HG02571 (cell line): ENCODE results near the gene DUSP15.

ENCODE experiments used
- ATAC-seq: cut with Tn5 transposase; IDR thresholded peaks from one replicate; pipeline ENCODE4 v1.9.1; 2021; ENCODE audit warnings: mild to moderate bottlenecking, moderate library complexity; ENCODE audit not compliant: unreplicated experiment

The DUSP15 gene

GRCh38 chr20:31861385-31862156 lies 8.8 kb downstream of the DUSP15 start:
- ATAC-seq, result no peak

GRCh38 chr20:31861135-31861384 lies 9.3 kb downstream of the DUSP15 start:
- no peak for ATAC-seq

DNA sequence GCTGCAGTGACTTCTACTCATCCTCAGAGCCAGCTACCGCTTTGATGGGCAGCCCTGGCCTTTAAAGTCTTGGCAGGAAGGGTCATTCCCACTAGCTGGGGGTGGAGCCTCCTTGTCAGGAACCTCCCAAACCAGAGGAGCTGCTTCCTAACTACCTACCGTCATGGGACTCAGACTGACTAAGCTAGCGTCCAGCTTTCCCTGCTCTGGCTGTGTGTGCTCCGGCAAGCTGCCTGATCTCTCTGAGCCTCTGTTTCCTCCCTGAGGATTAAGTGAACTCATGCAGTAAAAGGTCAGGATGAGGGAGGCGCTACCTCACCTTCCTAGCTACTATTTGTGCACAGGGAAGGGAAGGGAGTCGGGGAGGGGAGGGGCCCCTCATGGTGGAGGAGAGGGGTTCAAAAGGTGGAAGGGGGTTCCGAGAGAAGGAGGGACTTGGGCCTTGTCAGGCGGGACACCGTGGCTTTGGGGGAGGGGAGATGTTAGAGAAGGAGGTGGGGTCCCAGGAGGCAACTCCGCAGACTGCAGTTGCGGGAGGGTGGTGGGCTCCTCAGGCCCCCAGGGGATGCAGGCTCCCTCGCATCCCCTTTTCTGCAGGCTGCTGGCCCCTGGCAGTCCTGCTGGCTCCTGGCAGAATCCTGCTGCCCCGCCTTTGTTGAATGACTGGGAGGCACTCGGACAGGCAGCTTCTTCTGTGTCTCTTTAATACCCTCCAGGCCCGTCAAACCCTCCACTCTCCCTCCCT lies 9.8 kb downstream of the DUSP15 start:
- ATAC-seq, result no peak

DNA sequence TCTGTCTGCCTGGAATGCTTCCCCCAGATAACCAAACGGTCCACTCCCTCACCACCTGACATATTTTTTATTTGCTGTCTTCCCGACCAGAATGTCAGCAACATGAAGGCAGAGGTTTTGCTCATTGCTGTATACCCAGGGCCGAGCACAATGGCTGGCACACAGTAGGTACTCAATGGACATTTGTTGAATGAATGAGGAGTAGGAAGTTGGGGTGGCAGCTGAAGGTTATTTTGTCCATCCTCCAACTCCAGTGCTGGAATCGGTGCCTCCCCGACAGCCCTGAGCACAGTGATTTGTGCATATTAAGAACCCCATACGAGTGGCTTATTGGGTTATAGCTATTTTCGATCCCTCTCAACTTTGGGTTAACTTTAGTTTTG lies 10.3 kb downstream of the DUSP15 start:
- no peak for ATAC-seq

DNA sequence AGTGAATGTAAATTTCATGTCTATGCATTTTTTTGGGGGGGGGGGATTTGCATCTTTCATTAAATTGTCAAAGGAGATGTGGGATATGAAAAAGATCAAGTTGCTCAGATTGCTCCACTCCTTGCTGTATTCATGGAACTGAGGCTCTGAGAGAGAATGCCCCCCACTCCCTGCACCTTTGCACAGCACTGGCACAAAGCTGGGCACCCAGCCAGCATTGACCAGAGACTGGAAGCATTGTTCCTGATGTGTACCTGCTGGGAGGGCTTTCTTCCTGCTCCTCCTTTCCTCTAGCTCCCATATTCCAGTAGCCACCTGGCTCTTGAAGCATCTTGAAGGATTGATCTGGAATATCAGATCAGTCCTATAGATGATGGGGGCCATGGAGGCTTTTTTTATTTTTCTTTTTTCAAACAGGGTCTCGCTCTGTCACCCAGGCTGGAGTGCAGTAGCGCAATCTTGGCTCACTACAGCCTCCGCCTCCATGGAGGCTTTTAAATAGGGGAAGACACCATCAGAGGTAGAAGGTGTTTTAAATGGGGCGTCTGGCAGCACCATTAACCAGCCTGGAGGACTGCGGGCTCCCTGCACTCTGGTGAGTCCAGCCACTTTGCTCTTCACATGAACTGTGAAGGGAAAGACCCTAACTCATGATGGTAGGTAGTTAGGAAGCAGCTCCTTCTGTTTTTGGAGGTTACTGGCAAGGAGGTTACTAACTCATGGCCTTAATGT lies 10.9 kb downstream of the DUSP15 start:
- no peak for ATAC-seq

GRCh38 chr20:31858760-31859083 lies 11.6 kb downstream of the DUSP15 start:
- ATAC-seq, result no peak

- no peak for ATAC-seq
Measured at GRCh38 chr20:31857861-31858759, 12.2 kb downstream of the DUSP15 start.

DNA sequence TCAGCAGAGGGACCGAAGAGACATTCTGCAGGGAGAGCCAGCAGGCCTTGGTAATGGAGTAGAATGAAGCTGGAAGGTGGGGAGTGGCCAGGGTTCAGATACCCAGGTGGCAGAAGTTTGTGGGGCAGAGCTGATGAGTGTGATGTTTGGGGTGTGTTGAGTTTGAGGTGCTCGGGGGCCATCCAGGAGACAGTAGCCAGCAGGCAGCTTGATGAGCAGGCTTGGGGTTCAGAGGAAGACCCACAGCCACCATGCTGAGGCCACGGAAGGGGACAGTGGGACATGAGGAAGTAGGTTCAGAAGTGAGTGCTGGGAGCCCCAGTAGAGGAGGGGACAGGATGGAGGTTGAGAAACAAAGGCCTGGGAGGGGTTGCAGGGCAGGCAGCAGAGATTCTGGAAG lies 13.8 kb downstream of the DUSP15 start:
- ATAC-seq, result no peak

- no peak for ATAC-seq
Measured at GRCh38 chr20:31853481-31853880, 16.8 kb downstream of the DUSP15 start.

DNA sequence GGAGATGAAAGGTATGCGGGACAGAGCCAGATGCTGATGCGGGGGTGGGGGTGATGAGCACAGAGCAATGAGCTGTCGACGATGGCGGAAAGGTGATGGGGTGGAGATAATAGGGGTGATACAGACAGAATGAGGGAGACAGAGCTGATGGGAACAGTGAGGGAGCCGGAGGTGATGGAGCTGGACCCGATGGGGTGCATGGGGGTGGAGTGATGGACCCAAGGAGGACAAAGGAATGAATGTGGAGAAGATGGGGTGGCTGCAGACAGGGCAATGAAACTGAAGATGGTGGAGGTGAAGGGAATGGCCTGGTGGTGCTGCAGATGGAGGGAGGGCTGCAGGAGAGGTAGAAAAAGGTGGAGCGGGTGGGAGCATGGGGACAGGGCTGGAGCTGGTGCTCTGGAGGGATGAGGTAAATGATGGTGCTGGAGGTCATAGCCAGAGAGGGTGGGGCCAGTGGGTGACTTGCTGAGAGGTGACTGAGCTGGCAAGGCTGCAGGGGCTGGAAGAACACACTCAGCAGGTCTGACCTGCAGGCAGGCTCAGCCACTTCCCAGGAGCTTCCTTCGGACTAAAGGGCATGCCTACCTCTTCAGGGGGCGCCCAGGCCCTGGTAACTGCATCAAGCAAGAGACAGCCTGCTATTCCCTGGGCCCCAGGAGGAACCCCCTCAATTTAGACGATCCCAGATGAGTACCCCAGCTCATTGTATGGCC lies 18.9 kb downstream of the DUSP15 start:
- no peak for ATAC-seq

- ATAC-seq, result no peak
Measured at GRCh38 chr20:31849306-31849930, 20.9 kb downstream of the DUSP15 start.

- no peak for ATAC-seq
Measured at GRCh38 chr20:31848088-31848999, 22.0 kb downstream of the DUSP15 start.

- no peak for ATAC-seq
Measured at GRCh38 chr20:31846793-31847138, 23.6 kb downstream of the DUSP15 start.

GRCh38 chr20:31845300-31845863 lies 24.9 kb downstream of the DUSP15 start, which contains the start of gene FOXS1:
TSS of gene FOXS1 (minus strand) at chr20:31845604. CDS start at chr20:31845542, 62 bp downstream.
- ATAC-seq, result no peak

DNA sequence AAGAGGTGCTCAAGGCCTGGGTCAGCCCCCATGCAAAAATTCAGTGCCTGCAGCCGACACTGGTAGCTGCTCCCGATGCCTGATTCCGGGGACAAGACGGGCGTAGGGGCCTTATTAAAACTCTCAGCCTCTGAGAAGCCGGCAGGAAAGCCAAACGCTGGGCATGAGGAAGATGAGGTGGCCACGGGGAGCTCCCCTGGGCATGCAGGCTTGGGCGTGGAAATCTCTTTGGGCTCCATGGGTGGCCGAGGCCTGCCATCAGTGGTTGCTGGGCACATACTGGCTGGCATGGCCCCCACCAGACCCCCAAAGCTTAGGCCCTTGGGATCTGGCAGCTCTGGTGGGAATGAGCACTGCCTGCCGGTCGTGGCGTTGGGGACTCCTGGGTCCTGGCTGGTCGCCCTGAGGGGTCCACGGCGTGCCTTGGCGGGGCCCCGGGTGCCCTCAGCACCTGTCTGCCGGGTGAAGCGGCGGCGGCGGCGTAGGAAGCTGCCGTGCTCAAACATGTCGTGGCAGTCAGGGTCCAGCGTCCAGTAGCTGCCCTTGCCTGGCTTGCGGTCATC lies 25.5 kb downstream of the DUSP15 start:
- no peak for ATAC-seq

- ATAC-seq, result no peak
Measured at GRCh38 chr20:31843881-31844280, 26.4 kb downstream of the DUSP15 start.

- no peak for ATAC-seq
Measured at GRCh38 chr20:31843288-31843687, 27.0 kb downstream of the DUSP15 start.

DNA sequence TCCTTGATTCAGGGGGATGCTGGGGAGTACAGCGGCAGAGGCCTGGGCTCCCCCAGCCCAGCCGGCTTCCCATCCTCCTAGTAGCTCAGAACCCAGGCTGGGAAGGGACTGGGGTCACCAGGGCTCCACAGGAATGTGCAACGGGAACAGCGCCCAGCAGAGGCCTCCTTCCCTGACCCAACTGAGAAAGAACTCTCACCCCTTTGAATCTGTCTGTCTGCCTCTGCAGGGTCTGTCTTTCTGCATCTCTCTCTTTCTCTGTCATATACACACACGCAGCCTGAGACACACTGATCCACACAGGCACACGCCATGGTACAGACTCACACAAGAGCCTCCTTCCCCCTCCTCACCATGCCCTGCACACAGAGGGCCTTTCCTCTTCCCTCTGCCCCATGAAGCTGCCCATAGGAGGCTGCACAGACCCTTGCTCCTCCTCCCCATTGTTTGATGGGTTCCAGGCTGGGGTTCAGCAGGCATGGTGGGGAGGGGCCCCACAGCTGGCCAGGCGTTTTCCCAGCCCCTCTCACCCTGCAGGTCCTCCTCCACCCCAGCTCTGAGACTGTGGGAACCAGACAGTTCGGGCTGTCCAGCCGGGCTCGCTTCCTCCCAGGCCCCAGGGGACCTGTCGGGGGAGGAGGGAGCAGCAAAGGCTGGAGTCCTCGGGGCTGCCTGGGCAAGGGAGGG lies 27.7 kb downstream of the DUSP15 start:
- no peak for ATAC-seq
